ENCODE data around the gene PLEKHJ1.

GRCh38 chr19:2249010-2249866 lies 13.1 kb upstream of the PLEKHJ1 start, which contains the start of gene AMH:
- no peak for TF ChIP-seq CTCF (IDR thresholded peaks at IDR 0.05)
- TF ChIP-seq POLR2A (IDR thresholded peaks at IDR 0.05), result no peak
- no peak for TF ChIP-seq EP300 (IDR thresholded peaks at IDR 0.05)
- TF ChIP-seq POLR2AphosphoS5 (IDR thresholded peaks at IDR 0.05), result no peak

Measured in gastroesophageal sphincter (tissue), 3 donors.